Tibial artery (tissue), 4 donors: Measurements from ENCODE around the gene SESN3.

ENCODE experiments used
- DNase-seq, 2 donors: peaks; one replicate each; pipeline ENCODE4 v3.0.0-alpha.2; 2019
- H3K27ac ChIP-seq, 2 donors: fragments of 200-600 bp; sonication (generic) in 1 of 2; 1 replicate in 1 of 2; 2 replicates in 1 of 2; pipeline ENCODE4 v1.5.1; 2018 to 2019; ENCODE audit warnings: mild to moderate bottlenecking in 1 of 2
- H3K27me3 ChIP-seq, 2 donors: fragments of 200-600 bp; sonication (generic) in 1 of 2; one replicate each; pipeline versions ENCODE4 v1.5.1 to v1.6.0; 2016 to 2019
- H3K36me3 ChIP-seq, 3 donors: fragments of 200-600 bp; sonication (generic) in 2 of 3; one replicate each; pipeline ENCODE4 v1.5.1; 2016 to 2019; ENCODE audit warnings: mild to moderate bottlenecking in 2 of 3
- H3K4me1 ChIP-seq, 4 donors: fragments of 200-600 bp; sonication (generic) in 2 of 4; 1 replicate in 3 of 4; 2 replicates in 1 of 4; pipeline ENCODE4 v1.5.1; 2016 to 2019
- H3K4me3 ChIP-seq, 2 donors: fragments of 200-600 bp; sonication (generic) in 1 of 2; 1 replicate in 1 of 2; 2 replicates in 1 of 2; pipeline ENCODE4 v1.5.1; 2018 to 2019; ENCODE audit warnings: mild to moderate bottlenecking in 2 of 2
- H3K9me3 ChIP-seq, 3 donors: fragments of 200-600 bp; sonication (generic) in 1 of 3; one replicate each; pipeline ENCODE4 v1.5.1; 2016 to 2019
- CTCF ChIP-seq, 2 experiments: fragments of 200-600 bp in 1 of 2; fragments of 450-650 bp in 1 of 2; IDR thresholded peaks; one replicate each; pipeline ENCODE4 v1.5.1; 2017 to 2019; ENCODE audit warnings: antibody characterized with exemption in 2 of 2, mild to moderate bottlenecking in 1 of 2, moderate library complexity in 1 of 2
- intact Hi-C: fragments of 100-400 bp; cut with DNase I; formaldehyde crosslinking; loops from one replicate; pipeline ENCODE4 v1.15.0; 2023; ENCODE audit warnings: low total_unique reads

SESN3 gene

GRCh38 chr11:95175818-95176380 is 55.1 kb downstream of the SESN3 start:
- Histone ChIP-seq H3K4me1 (no peaks in the 10 kb centered on the region), H3K9me3 (no peaks in the 10 kb centered on the region), H3K27ac (no peak overlapping the region), H3K27me3 (no peaks in the 10 kb centered on the region), H3K4me3 (no peak overlapping the region), H3K36me3 (peaks cover 55 to 84% (median 71%) of the 10 kb centered on the region in 3 donors)
- intact Hi-C loops: no loop called here
- no peak for DNase-seq
- TF ChIP-seq CTCF (IDR thresholded peaks at IDR 0.05): no peak

- Histone ChIP-seq H3K4me3 (no peak overlapping the region), H3K4me1 (no peaks in the 10 kb centered on the region), H3K36me3 (peaks cover 29 to 68% (median 52%) of the 10 kb centered on the region in 3 donors), H3K9me3 (no peaks in the 10 kb centered on the region), H3K27ac (no peak overlapping the region), H3K27me3 (no peaks in the 10 kb centered on the region)
- intact Hi-C loops: no loop called here
- no peak for TF ChIP-seq CTCF (IDR thresholded peaks at IDR 0.05)
- no peak for DNase-seq
These were observed 60.7 kb downstream of the SESN3 start for GRCh38 chr11:95170294-95170693.

- DNase-seq: no peak
- H3K27ac ChIP-seq: no peak overlapping the region
- H3K4me3 ChIP-seq: no peak overlapping the region
- H3K36me3 ChIP-seq: peaks cover 0 to 34% (median 27%) of the 10 kb centered on the region in 3 donors
- no peaks in the 10 kb centered on the region for H3K9me3 ChIP-seq
- no peaks in the 10 kb centered on the region for H3K4me1 ChIP-seq
- no peaks in the 10 kb centered on the region for H3K27me3 ChIP-seq
- no peak for TF ChIP-seq CTCF (IDR thresholded peaks at IDR 0.05)
- intact Hi-C loops: no loop called here
These were observed 64.2 kb downstream of the SESN3 start for GRCh38 chr11:95166781-95167180.

- intact Hi-C loops: no loop called here
- no peaks in the 10 kb centered on the region for H3K27me3 ChIP-seq
- no peak for DNase-seq
- no peak overlapping the region for H3K27ac ChIP-seq
- H3K4me3 ChIP-seq: no peak overlapping the region
- H3K36me3 ChIP-seq: peaks cover 0 to 22% (median 17%) of the 10 kb centered on the region in 3 donors
- TF ChIP-seq CTCF (IDR thresholded peaks at IDR 0.05): no peak
- H3K9me3 ChIP-seq: no peaks in the 10 kb centered on the region
- H3K4me1 ChIP-seq: no peaks in the 10 kb centered on the region
These were observed 65.4 kb downstream of the SESN3 start for GRCh38 chr11:95165638-95166037.

- no peaks in the 10 kb centered on the region for H3K27me3 ChIP-seq
- no peak for DNase-seq
- intact Hi-C loops: no loop called here
These were observed 67.9 kb downstream of the SESN3 start for GRCh38 chr11:95163106-95163505.

More at GRCh38 chr11:95163106-95163505, 67.9 kb downstream of the SESN3 start:
- H3K27ac ChIP-seq: no peak overlapping the region
- peaks cover 0 to 3% (median under 1%) of the 10 kb centered on the region in 4 donors for H3K4me1 ChIP-seq
- H3K36me3 ChIP-seq: peaks cover 0 to 9% (median 5%) of the 10 kb centered on the region in 3 donors
- H3K9me3 ChIP-seq: no peaks in the 10 kb centered on the region
- no peak overlapping the region for H3K4me3 ChIP-seq
- TF ChIP-seq CTCF (IDR thresholded peaks at IDR 0.05): no peak
